ENCODE measurements around the gene NELL2.

The NELL2 gene

GRCh38 chr12:44788731-44789130, 87.4 kb downstream of the NELL2 start:
- no peaks in the 10 kb centered on the region for H3K27me3 ChIP-seq (ENCODE audit: control insufficient read depth, insufficient read depth, low read length, poor library complexity, severe bottlenecking)
- 91 to 92% methylated on average over 4 of the region's 4 CpGs for WGBS, 2 experiments
- no peaks in the 10 kb centered on the region for H3K9me3 ChIP-seq (ENCODE audit: control insufficient read depth, low read length)
- no peaks in the 10 kb centered on the region for H3K36me3 ChIP-seq (ENCODE audit: control insufficient read depth, insufficient read depth, low read length)
- H3K4me3 ChIP-seq (ENCODE audit: insufficient read depth, low read depth, low read length), result no peak overlapping the region
- H3K27ac ChIP-seq (ENCODE audit: insufficient read depth, low read depth, low read length, poor library complexity, severe bottlenecking), result no peak overlapping the region
- H3K4me1 ChIP-seq (ENCODE audit: control insufficient read depth, insufficient read depth, low read length), result no peaks in the 10 kb centered on the region

DNA sequence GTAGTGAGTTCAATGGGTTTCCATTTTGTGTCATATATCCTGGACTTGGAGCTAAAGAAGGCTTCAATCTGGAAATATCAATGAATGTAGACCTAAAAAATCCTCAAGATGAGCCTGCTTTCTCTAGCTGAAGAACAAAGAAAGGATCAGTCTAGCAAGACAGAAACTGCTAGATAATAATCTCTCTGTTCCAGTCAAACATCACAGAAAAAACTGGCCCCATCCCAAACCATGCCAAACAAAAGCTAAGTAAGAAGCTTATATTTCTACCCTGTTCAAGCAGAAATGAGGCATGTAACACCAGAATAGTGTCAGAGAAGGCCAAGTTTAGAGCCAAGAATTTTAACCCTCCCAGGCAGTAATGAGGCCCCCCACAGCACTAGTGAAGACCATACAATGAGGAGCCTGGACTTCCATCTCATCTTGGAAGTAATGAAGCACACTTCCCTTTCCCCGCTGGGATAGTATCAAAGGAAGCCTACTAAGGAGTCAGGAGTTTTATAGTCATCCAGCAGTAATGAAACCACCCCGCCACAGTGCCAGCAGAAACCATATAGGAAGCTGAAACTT, 95.8 kb downstream of the NELL2 start:
- no peaks in the 10 kb centered on the region for H3K4me1 ChIP-seq (ENCODE audit: control insufficient read depth, insufficient read depth, low read length)
- no peak overlapping the region for H3K4me3 ChIP-seq (ENCODE audit: insufficient read depth, low read depth, low read length)
- H3K27ac ChIP-seq (ENCODE audit: insufficient read depth, low read depth, low read length, poor library complexity, severe bottlenecking), result no peak overlapping the region
- no peaks in the 10 kb centered on the region for H3K36me3 ChIP-seq (ENCODE audit: control insufficient read depth, insufficient read depth, low read length)
- H3K27me3 ChIP-seq (ENCODE audit: control insufficient read depth, insufficient read depth, low read length, poor library complexity, severe bottlenecking), result no peaks in the 10 kb centered on the region
- 94 to 100% methylated on average over 2 of the region's 2 CpGs for WGBS, 2 experiments
- no peaks in the 10 kb centered on the region for H3K9me3 ChIP-seq (ENCODE audit: control insufficient read depth, low read length)

- Histone ChIP-seq H3K36me3 (ENCODE audit: control insufficient read depth, insufficient read depth, low read length) (no peaks in the 10 kb centered on the region), H3K27me3 (ENCODE audit: control insufficient read depth, insufficient read depth, low read length, poor library complexity, severe bottlenecking) (no peaks in the 10 kb centered on the region), H3K4me1 (ENCODE audit: control insufficient read depth, insufficient read depth, low read length) (no peaks in the 10 kb centered on the region), H3K4me3 (ENCODE audit: insufficient read depth, low read depth, low read length) (no peak overlapping the region), H3K27ac (ENCODE audit: insufficient read depth, low read depth, low read length, poor library complexity, severe bottlenecking) (no peak overlapping the region), H3K9me3 (ENCODE audit: control insufficient read depth, low read length) (no peaks in the 10 kb centered on the region)
- 93 to 98% methylated on average over 5 to 6 of the region's 6 CpGs for WGBS, 2 experiments
Observed at GRCh38 chr12:44779766-44780165, 96.3 kb downstream of the NELL2 start.

- Histone ChIP-seq H3K36me3 (ENCODE audit: control insufficient read depth, insufficient read depth, low read length) (no peaks in the 10 kb centered on the region), H3K27ac (ENCODE audit: insufficient read depth, low read depth, low read length, poor library complexity, severe bottlenecking) (no peak overlapping the region), H3K9me3 (ENCODE audit: control insufficient read depth, low read length) (no peaks in the 10 kb centered on the region), H3K27me3 (ENCODE audit: control insufficient read depth, insufficient read depth, low read length, poor library complexity, severe bottlenecking) (no peaks in the 10 kb centered on the region), H3K4me3 (ENCODE audit: insufficient read depth, low read depth, low read length) (no peak overlapping the region), H3K4me1 (ENCODE audit: control insufficient read depth, insufficient read depth, low read length) (no peaks in the 10 kb centered on the region)
- 91 to 100% methylated on average over 1 of the region's 1 CpG for WGBS, 2 experiments
Observed at GRCh38 chr12:44778863-44779262, 97.3 kb downstream of the NELL2 start.

DNA sequence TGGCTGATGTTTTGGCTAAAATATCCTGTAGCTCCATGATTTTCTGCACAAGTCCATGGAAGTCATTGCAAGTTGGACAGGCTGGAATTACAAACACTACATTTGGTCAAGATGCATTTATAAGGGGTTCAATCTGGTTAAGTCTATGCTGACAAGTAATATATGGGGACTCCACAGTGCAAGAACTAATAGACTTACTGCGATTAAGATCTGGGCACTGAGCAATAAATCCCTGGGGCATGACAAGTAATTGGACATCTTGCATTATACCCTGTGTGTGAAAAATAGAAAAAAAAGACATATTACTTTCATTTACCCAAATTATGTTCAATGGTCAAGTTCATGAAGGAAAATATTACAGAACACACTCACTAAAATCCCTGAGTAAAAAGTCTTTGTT, 99.1 kb downstream of the NELL2 start:
- WGBS, 2 experiments, result 91 to 100% methylated on average over 1 of the region's 1 CpG
- Histone ChIP-seq H3K27me3 (ENCODE audit: control insufficient read depth, insufficient read depth, low read length, poor library complexity, severe bottlenecking) (no peaks in the 10 kb centered on the region), H3K9me3 (ENCODE audit: control insufficient read depth, low read length) (no peaks in the 10 kb centered on the region), H3K4me3 (ENCODE audit: insufficient read depth, low read depth, low read length) (no peak overlapping the region), H3K36me3 (ENCODE audit: control insufficient read depth, insufficient read depth, low read length) (no peaks in the 10 kb centered on the region), H3K4me1 (ENCODE audit: control insufficient read depth, insufficient read depth, low read length) (no peaks in the 10 kb centered on the region), H3K27ac (ENCODE audit: insufficient read depth, low read depth, low read length, poor library complexity, severe bottlenecking) (no peak overlapping the region)

DNA sequence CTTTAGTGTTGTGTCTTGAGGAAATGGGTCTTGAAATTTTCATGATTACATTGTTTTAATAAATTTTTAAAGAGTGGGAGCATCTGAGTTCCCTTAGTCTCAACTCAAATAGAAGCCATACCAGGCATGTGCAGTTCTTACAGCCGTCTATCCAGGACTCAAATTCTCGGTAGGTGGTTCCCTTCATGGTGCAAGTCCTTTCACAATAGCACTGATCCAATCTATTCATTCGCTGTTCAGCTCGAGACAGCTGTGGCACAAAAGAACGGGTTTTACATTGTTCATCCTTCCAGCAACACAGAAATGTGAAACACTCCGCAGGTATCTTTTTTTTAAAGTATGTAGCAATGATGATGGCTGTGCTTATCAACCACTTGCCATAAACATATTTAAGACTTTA, 100.2 kb downstream of the NELL2 start:
- no peak overlapping the region for H3K27ac ChIP-seq (ENCODE audit: insufficient read depth, low read depth, low read length, poor library complexity, severe bottlenecking)
- H3K9me3 ChIP-seq (ENCODE audit: control insufficient read depth, low read length), result no peaks in the 10 kb centered on the region
- no peak overlapping the region for H3K4me3 ChIP-seq (ENCODE audit: insufficient read depth, low read depth, low read length)
- 24 to 60% methylated on average over 5 to 6 of the region's 6 CpGs for WGBS, 2 experiments
- no peaks in the 10 kb centered on the region for H3K4me1 ChIP-seq (ENCODE audit: control insufficient read depth, insufficient read depth, low read length)
- H3K36me3 ChIP-seq (ENCODE audit: control insufficient read depth, insufficient read depth, low read length), result no peaks in the 10 kb centered on the region
- no peaks in the 10 kb centered on the region for H3K27me3 ChIP-seq (ENCODE audit: control insufficient read depth, insufficient read depth, low read length, poor library complexity, severe bottlenecking)

GRCh38 chr12:44774815-44775411, 101.2 kb downstream of the NELL2 start:
- H3K36me3 ChIP-seq (ENCODE audit: control insufficient read depth, insufficient read depth, low read length), result no peaks in the 10 kb centered on the region
- H3K27me3 ChIP-seq (ENCODE audit: control insufficient read depth, insufficient read depth, low read length, poor library complexity, severe bottlenecking), result no peaks in the 10 kb centered on the region
- no peaks in the 10 kb centered on the region for H3K4me1 ChIP-seq (ENCODE audit: control insufficient read depth, insufficient read depth, low read length)
- no peak overlapping the region for H3K4me3 ChIP-seq (ENCODE audit: insufficient read depth, low read depth, low read length)
- H3K27ac ChIP-seq (ENCODE audit: insufficient read depth, low read depth, low read length, poor library complexity, severe bottlenecking), result no peak overlapping the region
- 77 to 79% methylated on average over 11 of the region's 11 CpGs for WGBS, 2 experiments
- H3K9me3 ChIP-seq (ENCODE audit: control insufficient read depth, low read length), result no peaks in the 10 kb centered on the region

DNA sequence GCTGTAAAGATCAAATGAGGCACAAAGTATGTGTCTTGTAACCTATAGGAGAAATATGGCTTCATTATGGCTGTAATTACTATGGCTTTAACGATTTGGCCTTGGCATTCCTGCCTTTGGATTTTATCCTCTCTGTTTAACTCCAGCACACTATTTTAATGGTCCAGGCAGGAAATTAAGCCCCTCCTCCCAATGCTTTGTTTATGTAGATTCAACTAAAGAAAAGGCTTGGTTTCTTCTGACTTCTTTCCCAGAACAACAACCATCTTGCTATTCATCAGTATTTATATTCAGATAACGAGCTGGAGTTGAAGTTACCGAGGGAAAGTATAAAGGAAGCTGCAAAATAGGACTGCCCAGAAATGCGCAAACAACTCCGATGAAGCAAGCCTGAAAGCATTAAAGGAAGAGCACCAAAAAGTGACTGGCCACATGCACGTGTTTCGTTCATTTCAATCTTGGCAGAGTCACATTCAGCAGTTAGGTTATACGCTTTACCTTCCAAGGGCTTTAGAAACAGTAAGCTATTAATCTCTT, 104.6 kb downstream of the NELL2 start:
- Histone ChIP-seq H3K36me3 (ENCODE audit: control insufficient read depth, insufficient read depth, low read length) (no peaks in the 10 kb centered on the region), H3K9me3 (ENCODE audit: control insufficient read depth, low read length) (no peaks in the 10 kb centered on the region), H3K4me3 (ENCODE audit: insufficient read depth, low read depth, low read length) (no peak overlapping the region), H3K4me1 (ENCODE audit: control insufficient read depth, insufficient read depth, low read length) (no peaks in the 10 kb centered on the region), H3K27me3 (ENCODE audit: control insufficient read depth, insufficient read depth, low read length, poor library complexity, severe bottlenecking) (no peaks in the 10 kb centered on the region), H3K27ac (ENCODE audit: insufficient read depth, low read depth, low read length, poor library complexity, severe bottlenecking) (no peak overlapping the region)
- WGBS, 2 experiments, result 78 to 83% methylated on average over 8 of the region's 8 CpGs

DNA sequence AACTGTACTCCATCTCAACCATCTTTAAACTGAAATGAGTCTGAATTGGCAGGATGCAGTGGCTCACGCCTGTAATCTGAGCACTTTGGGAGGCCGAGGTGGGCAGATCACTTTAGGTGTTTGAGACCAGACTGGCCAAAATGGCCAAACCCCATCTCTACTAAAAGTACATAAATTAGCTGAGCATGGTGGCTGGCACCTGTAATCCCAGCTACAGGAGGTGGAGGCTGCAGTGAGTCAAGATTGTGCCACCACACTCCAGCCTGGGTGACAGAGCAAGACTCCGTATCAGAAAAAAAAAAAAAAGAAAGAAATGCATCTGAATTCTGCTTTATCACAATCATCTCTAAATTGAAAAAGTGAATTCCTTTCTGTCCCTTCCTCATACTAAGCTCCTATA, 110.3 kb downstream of the NELL2 start:
- H3K4me3 ChIP-seq (ENCODE audit: insufficient read depth, low read depth, low read length), result no peak overlapping the region
- H3K9me3 ChIP-seq (ENCODE audit: control insufficient read depth, low read length), result no peaks in the 10 kb centered on the region
- H3K36me3 ChIP-seq (ENCODE audit: control insufficient read depth, insufficient read depth, low read length), result no peaks in the 10 kb centered on the region
- no peak overlapping the region for H3K27ac ChIP-seq (ENCODE audit: insufficient read depth, low read depth, low read length, poor library complexity, severe bottlenecking)
- H3K4me1 ChIP-seq (ENCODE audit: control insufficient read depth, insufficient read depth, low read length), result no peaks in the 10 kb centered on the region
- WGBS, 2 experiments, result 95 to 100% methylated on average over 3 of the region's 3 CpGs
- no peaks in the 10 kb centered on the region for H3K27me3 ChIP-seq (ENCODE audit: control insufficient read depth, insufficient read depth, low read length, poor library complexity, severe bottlenecking)

- WGBS, 2 experiments, result 81 to 91% methylated on average over 2 to 3 of the region's 3 CpGs
- Histone ChIP-seq H3K36me3 (ENCODE audit: control insufficient read depth, insufficient read depth, low read length) (no peaks in the 10 kb centered on the region), H3K4me3 (ENCODE audit: insufficient read depth, low read depth, low read length) (no peak overlapping the region), H3K4me1 (ENCODE audit: control insufficient read depth, insufficient read depth, low read length) (no peaks in the 10 kb centered on the region), H3K9me3 (ENCODE audit: control insufficient read depth, low read length) (no peaks in the 10 kb centered on the region), H3K27ac (ENCODE audit: insufficient read depth, low read depth, low read length, poor library complexity, severe bottlenecking) (no peak overlapping the region), H3K27me3 (ENCODE audit: control insufficient read depth, insufficient read depth, low read length, poor library complexity, severe bottlenecking) (no peaks in the 10 kb centered on the region)
Observed at GRCh38 chr12:44763021-44763420, 113.1 kb downstream of the NELL2 start.

Data from ectodermal cell (in vitro differentiated cells).